SU-DHL-6 (cell line): ENCODE measurements around the gene DLG2.

Experiments
- H2AFZ ChIP-seq: fragments of 200-600 bp; sonication (generic); 2 replicates; pipeline ENCODE4 v1.6.1; 2014; ENCODE audit warnings: low read depth, mild to moderate bottlenecking, moderate library complexity, mixed read lengths, antibody characterized with exemption, low read length; ENCODE audit not compliant: severe bottlenecking
- H3F3A ChIP-seq: fragments of 200-600 bp; shearing (Covaris generic); 2 replicates; pipeline ENCODE4 v1.6.0; 2016; ENCODE audit warnings: antibody characterized with exemption, mild to moderate bottlenecking; ENCODE audit not compliant: insufficient read depth
- H3K27ac ChIP-seq: fragments of 200-600 bp; sonication (generic); 2 replicates; pipeline ENCODE4 v1.5.1; 2016; ENCODE audit warnings: low read depth, mild to moderate bottlenecking, low read length, moderate library complexity, mixed read lengths
- H3K27me3 ChIP-seq: fragments of 200-600 bp; sonication (generic), shearing (Covaris generic); 2 replicates; pipeline ENCODE4 v1.6.0; 2014; ENCODE audit warnings: mild to moderate bottlenecking, low read length
- H3K36me3 ChIP-seq: fragments of 200-600 bp; sonication (generic); 2 replicates; pipeline ENCODE4 v1.6.1; 2014; ENCODE audit warnings: mild to moderate bottlenecking, low read length, mixed read lengths
- H3K4me2 ChIP-seq: fragments of 300-600, 200-600 bp; shearing (Covaris generic), sonication (generic); 2 replicates; pipeline ENCODE4 v1.6.0; 2014; ENCODE audit warnings: low read length, low read depth, mild to moderate bottlenecking; ENCODE audit not compliant: poor library complexity, severe bottlenecking
- H3K4me3 ChIP-seq: fragments of 200-600 bp; sonication (generic); 2 replicates; pipeline ENCODE4 v1.5.1; 2014; ENCODE audit warnings: antibody characterized with exemption, low read length, mild to moderate bottlenecking, mixed read lengths; ENCODE audit not compliant: insufficient read depth, poor library complexity, severe bottlenecking
- H3K79me2 ChIP-seq: fragments of 200-600 bp; sonication (generic); 2 replicates; pipeline ENCODE4 v1.6.1; 2014; ENCODE audit warnings: mild to moderate bottlenecking, low read length, moderate library complexity; ENCODE audit not compliant: insufficient read depth
- H3K9ac ChIP-seq: fragments of 200-600 bp; sonication (generic); 2 replicates; pipeline ENCODE4 v1.7.0; 2014; ENCODE audit warnings: mild to moderate bottlenecking, low read length
- H3K9me2 ChIP-seq: fragments of 200-600 bp; sonication (generic); replicated peaks from 2 replicates; pipeline ENCODE4 v1.6.1; 2014; ENCODE audit warnings: low read length; ENCODE audit not compliant: insufficient read depth
- H3K9me3 ChIP-seq: fragments of 200-600 bp; sonication (generic); 2 replicates; pipeline ENCODE4 v1.6.1; 2014; ENCODE audit warnings: low read length, mixed read lengths; ENCODE audit not compliant: insufficient read depth
- H4K20me1 ChIP-seq: fragments of 200-600 bp; sonication (generic); 2 replicates; pipeline ENCODE4 v1.6.1; 2014; ENCODE audit warnings: low read depth, mild to moderate bottlenecking, antibody characterized with exemption, low read length, moderate library complexity, mixed read lengths
- CTCF ChIP-seq: fragments of 200-600 bp; sonication (generic); IDR thresholded peaks from one replicate; pipeline ENCODE4 v1.5.1; 2017; ENCODE audit warnings: antibody characterized with exemption, mild to moderate bottlenecking, low read length, moderate library complexity; ENCODE audit not compliant: insufficient read depth, poor library complexity, severe bottlenecking
- EZH2phosphoT487 ChIP-seq: fragments of 200-600 bp; sonication (generic), shearing (Covaris generic); conservative IDR thresholded peaks from 2 replicates; pipeline ENCODE4 v1.6.1; 2018; ENCODE audit warnings: mild to moderate bottlenecking, antibody characterized with exemption, low read length, moderate library complexity, mixed read lengths

DLG2 gene

DNA sequence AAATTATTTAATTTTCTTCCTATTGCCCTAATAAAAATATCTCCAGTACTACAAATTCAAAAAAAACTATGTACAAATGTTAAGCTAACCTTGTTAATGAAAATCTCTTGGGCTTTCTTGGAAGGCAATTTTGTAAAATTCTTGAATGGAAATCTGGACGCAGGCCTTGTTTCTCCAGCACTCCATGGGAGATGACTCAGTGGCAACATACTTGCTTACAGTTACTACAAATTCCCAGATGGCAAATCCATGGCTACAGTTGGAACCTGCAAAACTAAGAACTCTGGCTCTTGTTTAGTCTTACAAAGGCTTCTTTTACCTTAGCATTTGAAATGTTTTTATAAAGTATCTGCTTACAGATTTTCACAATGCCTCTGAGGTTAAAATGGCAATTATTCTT lies 725.2 kb downstream of the DLG2 start:
- no peaks in the 10 kb centered on the region for H4K20me1 ChIP-seq
- TF ChIP-seq EZH2phosphoT487 = no peak
- no peak for TF ChIP-seq CTCF
- H3K9me3 ChIP-seq = no peaks in the 10 kb centered on the region
- H2AFZ ChIP-seq = no peak overlapping the region
- H3K4me2 ChIP-seq = no peak overlapping the region
- no peaks in the 10 kb centered on the region for H3K27me3 ChIP-seq
- H3K36me3 ChIP-seq = no peaks in the 10 kb centered on the region
- no peaks in the 10 kb centered on the region for H3K9me2 ChIP-seq
- no peaks in the 10 kb centered on the region for H3K79me2 ChIP-seq
- H3F3A ChIP-seq = no peaks in the 10 kb centered on the region
- no peak overlapping the region for H3K27ac ChIP-seq
- H3K9ac ChIP-seq = no peak overlapping the region
- H3K4me3 ChIP-seq = no peak overlapping the region

DNA sequence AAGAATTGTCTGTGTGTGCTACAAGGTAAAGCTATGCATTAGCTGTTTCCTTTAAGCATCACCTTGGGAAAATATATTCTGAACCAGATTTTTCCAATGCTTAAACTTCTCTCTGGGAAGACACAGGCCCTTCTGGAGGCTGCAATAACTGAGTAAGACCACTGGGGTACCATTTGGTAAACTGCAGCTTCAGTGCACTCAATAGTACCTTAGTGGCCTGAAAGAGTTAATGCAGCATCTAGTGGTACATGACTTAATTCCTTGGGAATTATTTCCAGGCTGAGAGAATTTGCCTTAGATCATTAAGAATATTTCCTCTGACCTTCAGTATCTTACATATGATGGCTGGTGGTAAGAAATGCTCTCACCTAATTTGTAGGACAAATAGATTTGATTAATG lies 727.4 kb downstream of the DLG2 start:
- H3K9ac ChIP-seq = no peak overlapping the region
- no peaks in the 10 kb centered on the region for H3K36me3 ChIP-seq
- H3K9me2 ChIP-seq = no peaks in the 10 kb centered on the region
- TF ChIP-seq CTCF (no peak), EZH2phosphoT487 (no peak)
- H3K4me2 ChIP-seq = no peak overlapping the region
- H2AFZ ChIP-seq = no peak overlapping the region
- H3F3A ChIP-seq = no peaks in the 10 kb centered on the region
- no peaks in the 10 kb centered on the region for H3K79me2 ChIP-seq
- no peak overlapping the region for H3K4me3 ChIP-seq
- H3K9me3 ChIP-seq = no peaks in the 10 kb centered on the region
- H3K27ac ChIP-seq = no peak overlapping the region
- H3K27me3 ChIP-seq = no peaks in the 10 kb centered on the region
- no peaks in the 10 kb centered on the region for H4K20me1 ChIP-seq

GRCh38 chr11:84899134-84899533 lies 728.0 kb downstream of the DLG2 start:
- no peak overlapping the region for H3K4me2 ChIP-seq
- H3K9me2 ChIP-seq = no peaks in the 10 kb centered on the region
- no peak overlapping the region for H3K27ac ChIP-seq
- no peaks in the 10 kb centered on the region for H3K36me3 ChIP-seq
- no peaks in the 10 kb centered on the region for H3K9me3 ChIP-seq
- H3K4me3 ChIP-seq = no peak overlapping the region
- H3K79me2 ChIP-seq = no peaks in the 10 kb centered on the region
- H4K20me1 ChIP-seq = no peaks in the 10 kb centered on the region
- H2AFZ ChIP-seq = no peak overlapping the region
- H3K27me3 ChIP-seq = no peaks in the 10 kb centered on the region
- no peaks in the 10 kb centered on the region for H3F3A ChIP-seq
- TF ChIP-seq CTCF (no peak), EZH2phosphoT487 (no peak)
- H3K9ac ChIP-seq = no peak overlapping the region

DNA sequence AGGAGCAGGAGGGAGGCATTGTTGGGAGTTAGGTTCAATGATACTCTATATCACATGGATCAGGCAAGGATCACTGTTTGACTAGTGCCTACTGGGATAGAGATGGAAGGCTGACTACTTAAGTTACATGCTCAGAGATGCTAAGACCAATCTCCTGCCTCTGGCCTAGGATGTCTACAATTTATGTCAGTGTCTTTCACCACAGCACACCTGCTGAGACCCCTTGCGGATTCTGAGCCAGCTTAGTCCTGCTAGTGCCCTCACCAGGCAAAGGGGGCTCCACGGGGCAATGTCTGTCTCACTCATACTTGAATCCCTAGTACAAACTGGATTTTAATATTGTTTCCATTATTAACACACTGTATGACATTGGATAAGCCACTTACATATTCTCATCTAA lies 732.5 kb downstream of the DLG2 start:
- H3K27me3 ChIP-seq = no peaks in the 10 kb centered on the region
- no peak overlapping the region for H3K27ac ChIP-seq
- no peaks in the 10 kb centered on the region for H4K20me1 ChIP-seq
- H3K9me3 ChIP-seq = no peaks in the 10 kb centered on the region
- no peak for TF ChIP-seq CTCF
- no peak overlapping the region for H2AFZ ChIP-seq
- H3K4me3 ChIP-seq = no peak overlapping the region
- H3K36me3 ChIP-seq = no peaks in the 10 kb centered on the region
- H3K4me2 ChIP-seq = no peak overlapping the region
- H3K9me2 ChIP-seq = no peaks in the 10 kb centered on the region
- H3K9ac ChIP-seq = no peak overlapping the region
- H3F3A ChIP-seq = no peaks in the 10 kb centered on the region
- no peaks in the 10 kb centered on the region for H3K79me2 ChIP-seq
